Endothelial cell of umbilical vein (primary cell): Measurements from ENCODE around the gene C1QTNF8. TPM values are rescaled to one million over a fixed set of nuclear protein-coding genes. Genes with fewer than 3 reads are reported as not detected.

Experiments
- BruUV-seq: library from RNA; stranded (reverse); fragments of 400-500 nt; replicated peaks from 2 replicates; lab custom pipeline; 2021; lab: Mats Ljungman, UMichigan
- CTCF ChIA-PET: fragments of 300-600, 350-600 bp; sonication (Branson Sonifier 250); formaldehyde crosslinking; loops from one replicate; lab custom pipeline; 2021; ENCODE audit warnings: antibody characterized with exemption, inconsistent platforms; lab: Charles Lee
- POLR2A ChIA-PET: fragments of 300-600, 350-600 bp; sonication (Branson Sonifier 250); formaldehyde crosslinking; loops from one replicate; lab custom pipeline; 2021; ENCODE audit warnings: antibody characterized with exemption, inconsistent platforms; lab: Charles Lee
- DNase-seq: peaks from one replicate; pipeline ENCODE4 v3.0.0-alpha.2; 2011; ENCODE audit warnings: low read depth, low spot score
- FAIRE-seq: peaks from 2 replicates; lab custom pipeline; 2011; peaks lifted over from hg19 to GRCh38; lab: Jason Lieb, UNC
- H2AFZ ChIP-seq: 2 replicates; pipeline ENCODE4 v1.6.0; 2012; ENCODE audit warnings: low read depth, low read length, control low read depth, inconsistent platforms
- H3K27ac ChIP-seq: 2 replicates; pipeline ENCODE4 v1.5.1; 2011; ENCODE audit warnings: low read depth, mild to moderate bottlenecking, control low read depth, low read length, moderate library complexity; ENCODE audit not compliant: insufficient read depth
- H3K27me3 ChIP-seq, 2 experiments: 2 replicates each; pipeline versions ENCODE4 v1.6.0 to v1.6.1; 2011; ENCODE audit warnings: low read length in 2 of 2, mixed read lengths in 1 of 2; ENCODE audit not compliant: control insufficient read depth in 2 of 2, insufficient read depth in 2 of 2
- H3K36me3 ChIP-seq, 2 experiments: 2 replicates in 1 of 2; 3 replicates in 1 of 2; pipeline ENCODE4 v1.5.1; 2011; ENCODE audit warnings: low read length in 2 of 2, mild to moderate bottlenecking in 1 of 2, moderate library complexity in 1 of 2; ENCODE audit not compliant: control insufficient read depth in 2 of 2, insufficient read depth in 2 of 2; ENCODE audit errors: extremely low read depth in 1 of 2
- H3K4me1 ChIP-seq: 3 replicates; pipeline ENCODE4 v1.5.1; 2011; ENCODE audit warnings: mild to moderate bottlenecking, low read length; ENCODE audit not compliant: control insufficient read depth, insufficient read depth; ENCODE audit errors: extremely low read depth
- H3K4me2 ChIP-seq: 2 replicates; pipeline ENCODE4 v1.6.1; 2011; ENCODE audit warnings: low read length, control low read depth, mixed read lengths; ENCODE audit not compliant: insufficient read depth
- H3K4me3 ChIP-seq, 3 experiments: fragments of 200-600 bp in 1 of 3; sonication (generic), shearing (Covaris generic) in 1 of 3; replicated peaks in 1 of 3; 2 replicates each; pipeline ENCODE4 v1.5.1; 2011 to 2016; ENCODE audit warnings: control low read depth in 3 of 3, low read length in 3 of 3, mild to moderate bottlenecking in 2 of 3, inconsistent platforms in 1 of 3, low read depth in 1 of 3, moderate library complexity in 1 of 3; ENCODE audit not compliant: insufficient read depth in 1 of 3
- H3K79me2 ChIP-seq: 2 replicates; pipeline ENCODE4 v1.6.0; 2012; ENCODE audit warnings: low read length, inconsistent platforms; ENCODE audit not compliant: control insufficient read depth, insufficient read depth
- H3K9ac ChIP-seq: replicated peaks from 2 replicates; pipeline ENCODE3; 2011; ENCODE audit warnings: low read length, control low read depth; ENCODE audit not compliant: insufficient read depth; ENCODE audit errors: extremely low read depth
- H3K9me1 ChIP-seq: replicated peaks from 3 replicates; pipeline ENCODE4 v1.6.0; 2011; ENCODE audit warnings: mild to moderate bottlenecking, low read length; ENCODE audit not compliant: control insufficient read depth, insufficient read depth; ENCODE audit errors: extremely low read depth
- H3K9me3 ChIP-seq: replicated peaks from 2 replicates; pipeline ENCODE4 v1.5.1; 2012; ENCODE audit warnings: low read length, inconsistent platforms; ENCODE audit not compliant: control insufficient read depth, insufficient read depth
- H4K20me1 ChIP-seq: replicated peaks from 2 replicates; pipeline ENCODE3; 2011; ENCODE audit warnings: mild to moderate bottlenecking, low read length; ENCODE audit not compliant: control insufficient read depth, insufficient read depth; ENCODE audit errors: extremely low read depth
- GATA2 ChIP-seq: IDR thresholded peaks from 2 replicates; pipeline ENCODE4 v1.7.0; 2011; ENCODE audit warnings: low read depth, mild to moderate bottlenecking, moderate library complexity, mixed read lengths, low read length; ENCODE audit not compliant: insufficient read length, insufficient read depth
- dilution Hi-C: fragments of 300-500 bp; cut with MboI; formaldehyde crosslinking; loops from one replicate; pipeline ENCODE4 v1.15.0; 2019; ENCODE audit warnings: low sequenced_read_pairs; ENCODE audit not compliant: extremely low pct_ligation_motif_present
- intact Hi-C: fragments of 100-400 bp; cut with micrococcal nuclease; formaldehyde crosslinking; loops from one replicate; pipeline ENCODE4 v1.10.0; 2022
- polyA plus RNA-seq, 4 experiments: library from polyadenylated mRNA; depleted of rRNA in 3 of 4; stranded (reverse) in 3 of 4; unstranded in 1 of 4; fragments of >200 nt; gene quantifications; 2 replicates each; pipeline versions ENCODE4 v1.2.1 to v1.2.3, GENCODE V29; 2011 to 2012; ENCODE audit warnings: missing spikeins in 1 of 4
- total RNA-seq: library from RNA; stranded (reverse); gene quantifications from 2 replicates; pipeline ENCODE4 v1.2.3, GENCODE V29; 2021
- TF ChIP-seq, protein P1 (sequence below): IDR thresholded peaks from 2 replicates; pipeline ENCODE4 v1.6.1; 2011; ENCODE audit not compliant: insufficient read depth, insufficient read length

C1QTNF8 gene
- total and polyA plus RNA-seq, 2 donors (not counting 3 experiments of a cell fraction or from before 2014, with no cell fraction given), result not detected

DNA sequence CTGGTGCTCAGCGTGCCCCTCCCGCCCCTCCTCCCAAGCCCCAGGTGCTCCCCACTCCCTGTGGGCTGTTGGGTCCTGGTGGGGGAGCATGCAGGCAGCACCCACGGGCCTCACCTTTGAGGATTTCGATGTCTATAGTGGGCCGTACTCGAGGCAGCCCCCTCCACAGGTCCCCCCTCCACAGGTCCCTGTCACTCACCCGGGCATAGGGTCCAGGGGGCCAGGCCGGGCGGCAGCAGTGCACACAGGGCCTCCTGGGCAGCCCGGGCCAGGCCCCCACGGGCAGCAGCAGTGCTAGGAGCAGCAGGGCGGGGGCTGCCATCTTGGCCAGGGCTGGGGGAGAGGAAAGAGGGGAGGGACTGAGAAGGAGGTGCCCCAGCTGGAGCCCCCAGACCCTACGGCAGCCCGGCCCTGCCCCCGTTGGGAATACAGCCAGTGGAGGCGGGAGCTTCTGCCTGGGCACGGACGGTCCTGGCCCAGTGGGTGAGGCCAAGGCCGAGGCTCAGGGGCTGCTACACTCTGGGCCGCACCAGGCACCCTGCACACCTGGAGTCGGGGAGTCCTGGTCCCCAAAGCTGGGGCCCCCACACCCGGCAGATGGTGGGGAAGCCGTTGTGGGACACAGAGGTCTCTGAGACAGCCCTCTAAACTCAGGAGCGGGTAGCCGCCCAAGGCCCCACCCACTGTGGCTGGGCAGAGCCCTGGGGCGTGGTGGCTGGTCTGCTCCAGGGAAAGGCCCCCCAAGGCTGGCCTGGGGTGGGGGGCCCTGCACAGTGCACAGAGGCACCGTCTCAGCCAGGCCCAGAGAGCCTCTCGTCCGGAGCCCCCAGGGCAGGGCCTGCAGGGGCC, 1.2 kb downstream of the C1QTNF8 start:
- Histone ChIP-seq H3K9me3 (no peaks in the 10 kb centered on the region), H3K27ac (no peak overlapping the region), H3K27me3 (no peaks in the 10 kb centered on the region), H3K9ac (no peak overlapping the region), H3K79me2 (no peaks in the 10 kb centered on the region), H3K4me2 (no peak overlapping the region), H4K20me1 (no peaks in the 10 kb centered on the region), H3K36me3 (no peaks in the 10 kb centered on the region), H2AFZ (no peak overlapping the region), H3K4me3 (no peak overlapping the region), H3K4me1 (peaks cover 4% of the 10 kb centered on the region), H3K9me1 (no peaks in the 10 kb centered on the region)
- DNase-seq (no peak), FAIRE-seq (no peak)
- TF ChIP-seq GATA2, result no peak
- POLR2A ChIA-PET, result no interaction called here
- intact Hi-C loops (loop anchor here (2.0 kb wide), 1 partner anchor 38 kb away; no protein-coding TSS in a partner anchor), dilution Hi-C loops (no loop called here)
- BruUV-seq, result no TSS peak
- CTCF ChIA-PET, result no interaction called here

DNA sequence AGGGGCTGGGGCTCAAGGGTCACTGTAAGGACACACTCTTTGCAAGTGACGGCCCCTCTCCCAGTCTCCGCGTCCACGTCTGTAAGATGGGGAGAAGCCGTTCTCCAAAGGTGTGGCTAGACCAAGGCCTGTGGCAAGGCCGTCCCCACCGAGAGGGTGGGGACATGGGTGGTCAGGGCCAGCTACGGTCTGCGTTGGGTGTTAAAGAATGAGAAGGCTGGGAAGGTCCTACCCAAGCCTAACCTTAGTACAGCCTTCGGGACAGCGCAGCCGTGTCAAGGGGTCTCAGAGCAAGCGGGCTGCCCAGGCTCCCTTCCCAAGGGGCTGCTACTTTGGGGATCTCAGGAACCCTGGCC, 1.9 kb downstream of the C1QTNF8 start:
- H3K9me3 ChIP-seq, result no peaks in the 10 kb centered on the region
- no peaks in the 10 kb centered on the region for H3K79me2 ChIP-seq
- DNase-seq (no peak), FAIRE-seq (no peak)
- no peaks in the 10 kb centered on the region for H3K9me1 ChIP-seq
- no peaks in the 10 kb centered on the region for H4K20me1 ChIP-seq
- H3K4me2 ChIP-seq, result no peak overlapping the region
- CTCF ChIA-PET, result interaction anchor here (1.4 kb wide), 1 partner anchor 9 kb away, joined by 4 read pairs; no protein-coding TSS in a partner anchor
- H3K27me3 ChIP-seq, result no peaks in the 10 kb centered on the region
- H3K4me3 ChIP-seq, result no peak overlapping the region
- H3K9ac ChIP-seq, result no peak overlapping the region
- peaks cover 4% of the 10 kb centered on the region for H3K4me1 ChIP-seq
- TF ChIP-seq, protein P1, sequence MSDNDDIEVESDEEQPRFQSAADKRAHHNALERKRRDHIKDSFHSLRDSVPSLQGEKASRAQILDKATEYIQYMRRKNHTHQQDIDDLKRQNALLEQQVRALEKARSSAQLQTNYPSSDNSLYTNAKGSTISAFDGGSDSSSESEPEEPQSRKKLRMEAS, result no peak
- dilution Hi-C loops, result no loop called here
- H3K36me3 ChIP-seq, result no peaks in the 10 kb centered on the region
- POLR2A ChIA-PET, result no interaction called here
- intact Hi-C loops, result loop anchor here (2.0 kb wide), 1 partner anchor 37 kb away; no protein-coding TSS in a partner anchor
- no peak overlapping the region for H3K27ac ChIP-seq
- BruUV-seq, result no TSS peak
- H2AFZ ChIP-seq, result no peak overlapping the region
